Spleen (tissue), 11 donors: ENCODE results near the gene CUX1. TPM values are rescaled to one million over a fixed set of nuclear protein-coding genes. Genes with fewer than 3 reads are reported as not detected.
"Not testable (repeated sequence)": the region's sequence is repeated elsewhere in the genome, so short reads cannot be mapped to it uniquely, and the experiment has no call there.

Experiments used
- DNase-seq: peaks from one replicate; pipeline ENCODE4 v3.0.0-alpha.2; 2020
- H3K27ac ChIP-seq, 8 donors: fragments of 200-600 bp; sonication (generic) in 7 of 8; 1 replicate in 4 of 8; 2 replicates in 4 of 8; pipeline versions ENCODE4 v1.5.0 to v1.8.0; 2016 to 2021; ENCODE audit warnings: inconsistent platforms in 4 of 8, mild to moderate bottlenecking in 4 of 8, moderate library complexity in 1 of 8
- H3K27me3 ChIP-seq, 7 donors: fragments of 200-600 bp; sonication (generic) in 6 of 7; replicated peaks in 1 of 7; 1 replicate in 4 of 7; 2 replicates in 3 of 7; pipeline versions ENCODE4 v1.5.0 to v1.8.0; 2016 to 2021; ENCODE audit warnings: inconsistent platforms in 3 of 7, mild to moderate bottlenecking in 1 of 7
- H3K36me3 ChIP-seq, 6 donors: fragments of 200-600 bp; sonication (generic) in 5 of 6; 1 replicate in 4 of 6; 2 replicates in 2 of 6; pipeline versions ENCODE4 v1.5.0 to v1.8.0; 2016 to 2021; ENCODE audit warnings: inconsistent platforms in 2 of 6
- H3K4me1 ChIP-seq, 6 donors: fragments of 200-600 bp; sonication (generic) in 5 of 6; 1 replicate in 3 of 6; 2 replicates in 3 of 6; pipeline versions ENCODE4 v1.5.0 to v1.8.0; 2016 to 2021; ENCODE audit warnings: inconsistent platforms in 3 of 6
- H3K4me3 ChIP-seq, 8 donors: fragments of 200-600 bp; sonication (generic) in 7 of 8; 1 replicate in 4 of 8; 2 replicates in 4 of 8; pipeline versions ENCODE4 v1.5.0 to v1.8.0; 2016 to 2021; ENCODE audit warnings: inconsistent platforms in 4 of 8, mild to moderate bottlenecking in 4 of 8, moderate library complexity in 2 of 8
- H3K9me3 ChIP-seq, 8 donors: fragments of 200-600 bp; sonication (generic) in 7 of 8; 1 replicate in 4 of 8; 2 replicates in 4 of 8; pipeline versions ENCODE4 v1.5.0 to v1.8.0; 2016 to 2021; ENCODE audit warnings: inconsistent platforms in 4 of 8
- CTCF ChIP-seq, 11 experiments: fragments of 200-600 bp in 7 of 11; fragments of 450-650 bp in 4 of 11; sonication (generic) in 4 of 11; IDR thresholded peaks in 8 of 11; conservative IDR thresholded peaks in 3 of 11; 1 replicate in 7 of 11; 2 replicates in 4 of 11; pipeline versions ENCODE4 v1.4.0 to v1.8.0; 2016 to 2021; ENCODE audit warnings: antibody characterized with exemption in 11 of 11, inconsistent platforms in 4 of 11, mild to moderate bottlenecking in 1 of 11
- POLR2A ChIP-seq, 3 donors: fragments of 450-650 bp; IDR thresholded peaks; one replicate each; pipeline ENCODE4 v1.5.1; 2017; ENCODE audit warnings: antibody characterized with exemption in 3 of 3, mild to moderate bottlenecking in 1 of 3
- POLR2AphosphoS5 ChIP-seq, 3 donors: sonication (generic); formaldehyde crosslinking; IDR thresholded peaks; one replicate each; pipeline ENCODE4 v1.5.1; 2017; ENCODE audit warnings: antibody characterized with exemption in 3 of 3
- WGBS, 5 donors: extraction: QIAGEN DNeasy Blood & Tissue Kit in 3 of 5; methylation state at CpG; one replicate each; pipeline versions ENCODE4 v1.1.5 to v1.1.7; 2013 to 2018; 5-methylcytosine and 5-hydroxymethylcytosine counted together
- intact Hi-C: fragments of 100-400 bp; cut with DNase I; formaldehyde crosslinking; loops from one replicate; pipeline ENCODE4 v1.15.0; 2023; ENCODE audit warnings: low total_unique reads
- polyA plus RNA-seq, 3 donors: library from polyadenylated mRNA; stranded (reverse); fragments of 200-250 nt; gene quantifications; one replicate each; pipeline ENCODE4 v1.2.1, GENCODE V29; 2013
- total RNA-seq, 7 donors: library from RNA; depleted of rRNA in 3 of 7; stranded (reverse); fragments of >200 nt in 3 of 7; fragmentation: NEBNext Ultra II Directional in 4 of 7; extraction: Animal tissue kit (Norgen Biotek cat#: 25700) in 4 of 7; gene quantifications; one replicate each; pipeline versions ENCODE4 v1.1.0 to v1.2.1, GENCODE V29; 2016 to 2021
- donor health status: healthy with polysubstance abuse.
- donor health status: DM: no; HTN: no; CAD: no; lungs with moderate emphysema.
- donor health status: DM: no; HTN: no; CAD: no.
- donor health status: Bipolar disorder and iron deficiency.
- donor health status: healthy.
- donor health status: DM: no; HTN: no; CAD: no.
- donor health status: DM: yes; HTN: yes; CAD: no.

Gene CUX1
- total and polyA plus RNA-seq, 10 donors = 9.1 to 95.8 (median 61.9) TPM

- H3K4me3 ChIP-seq = no peak overlapping the region
- peaks cover 0 to 16% (median 0%) of the 10 kb centered on the region in 6 donors for H3K36me3 ChIP-seq
- DNase-seq = no peak
- peaks cover 0 to 59% (median 11%) of the 10 kb centered on the region in 6 donors for H3K4me1 ChIP-seq
- no peaks in the 10 kb centered on the region for H3K27me3 ChIP-seq
- H3K27ac ChIP-seq = no peak overlapping the region
- intact Hi-C loops = no loop called here
- WGBS, 5 donors = 86 to 91% (median 88%) methylated on average over 16 of the region's 16 CpGs
- TF ChIP-seq POLR2AphosphoS5 (IDR thresholded peaks at IDR 0.05) (no peak), CTCF (IDR thresholded peaks at IDR 0.05 in 8 of 11, conservative IDR thresholded peaks at IDR 0.05 in 3 of 11) (no peak), POLR2A (IDR thresholded peaks at IDR 0.05) (no peak)
- H3K9me3 ChIP-seq = no peaks in the 10 kb centered on the region
Measured at GRCh38 chr7:101985903-101986734, 168.7 kb downstream of the CUX1 start.

DNA sequence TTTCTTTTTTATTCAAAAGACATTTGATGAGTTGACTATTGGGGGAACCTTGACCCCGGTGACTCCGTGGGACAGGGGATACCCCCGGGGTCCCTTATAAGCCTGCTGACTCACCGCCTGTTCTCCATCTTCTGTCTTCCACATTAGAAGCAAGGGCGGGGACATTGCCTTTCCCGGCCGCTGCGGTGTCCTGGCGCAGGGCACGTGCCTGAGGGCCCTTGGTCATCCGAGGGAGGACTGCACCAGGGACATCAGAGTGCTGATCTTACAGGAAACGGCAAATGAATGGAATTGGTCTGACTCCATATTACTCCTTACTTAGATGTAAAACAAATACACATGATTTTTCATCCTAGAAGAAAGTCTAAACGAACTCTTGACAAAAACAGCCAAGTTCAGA is 170.1 kb downstream of the CUX1 start:
- Histone ChIP-seq H3K9me3 (no peaks in the 10 kb centered on the region), H3K4me3 (no peak overlapping the region), H3K27ac (no peak overlapping the region), H3K27me3 (no peaks in the 10 kb centered on the region), H3K36me3 (peaks cover 0 to 16% (median 0%) of the 10 kb centered on the region in 6 donors), H3K4me1 (peaks cover 0 to 59% (median 11%) of the 10 kb centered on the region in 6 donors)
- 72 to 94% (median 91%) methylated on average over 13 of the region's 13 CpGs for WGBS, 5 donors
- no peak for DNase-seq
- intact Hi-C loops = no loop called here
- peak in 1 of 11 experiments; percentile 19 for TF ChIP-seq CTCF (IDR thresholded peaks at IDR 0.05 in 8 of 11, conservative IDR thresholded peaks at IDR 0.05 in 3 of 11)
- TF ChIP-seq POLR2AphosphoS5 (IDR thresholded peaks at IDR 0.05) = peak in 1 of 3 donors; percentile 11
- no peak for TF ChIP-seq POLR2A (IDR thresholded peaks at IDR 0.05)

- DNase-seq, intact Hi-C loops, H3K27ac ChIP-seq, H3K9me3 ChIP-seq, H3K27me3 ChIP-seq, H3K4me3 ChIP-seq: not testable (repeated sequence)
- Histone ChIP-seq H3K36me3 (peaks cover 0 to 16% (median 0%) of the 10 kb centered on the region in 6 donors), H3K4me1 (peaks cover 0 to 59% (median 11%) of the 10 kb centered on the region in 6 donors)
- WGBS, 5 donors = 68 to 85% (median 81%) methylated on average over 10 of the region's 10 CpGs
Measured at GRCh38 chr7:101988060-101988459, 170.6 kb downstream of the CUX1 start.

GRCh38 chr7:101988513-101988912 is 171.1 kb downstream of the CUX1 start:
- no peaks in the 10 kb centered on the region for H3K9me3 ChIP-seq
- no peak overlapping the region for H3K4me3 ChIP-seq
- TF ChIP-seq CTCF (IDR thresholded peaks at IDR 0.05 in 8 of 11, conservative IDR thresholded peaks at IDR 0.05 in 3 of 11) (no peak), POLR2A (IDR thresholded peaks at IDR 0.05) (no peak), POLR2AphosphoS5 (IDR thresholded peaks at IDR 0.05) (no peak)
- H3K36me3 ChIP-seq = peaks cover 0 to 16% (median 0%) of the 10 kb centered on the region in 6 donors
- intact Hi-C loops = no loop called here
- no peak for DNase-seq
- peaks cover 0 to 55% (median 11%) of the 10 kb centered on the region in 6 donors for H3K4me1 ChIP-seq
- H3K27me3 ChIP-seq = no peaks in the 10 kb centered on the region
- 91 to 93% (median 92%) methylated on average over 9 of the region's 9 CpGs for WGBS, 5 donors
- no peak overlapping the region for H3K27ac ChIP-seq
